OCI-LY1 (cell line): ENCODE data around the gene TSEN2.

Experiments
- H2AFZ ChIP-seq: fragments of 200-600 bp; sonication (generic), shearing (Covaris generic); 2 replicates; pipeline ENCODE4 v1.6.0; 2014; ENCODE audit warnings: antibody characterized with exemption, mild to moderate bottlenecking, low read length
- H3F3A ChIP-seq: fragments of 200-600 bp; sonication (generic), shearing (Covaris generic); 2 replicates; pipeline ENCODE4 v1.6.0; 2014; ENCODE audit warnings: mild to moderate bottlenecking, antibody characterized with exemption, low read length, moderate library complexity; ENCODE audit not compliant: insufficient read depth
- H3K27ac ChIP-seq: fragments of 200-600 bp; sonication (generic); 2 replicates; pipeline ENCODE4 v1.5.1; 2014; ENCODE audit warnings: low read length, mixed run types, mild to moderate bottlenecking, low read depth; ENCODE audit not compliant: poor library complexity, severe bottlenecking
- H3K27me3 ChIP-seq: fragments of 200-600 bp; sonication (generic); 2 replicates; pipeline ENCODE4 v1.6.0; 2014; ENCODE audit warnings: antibody characterized with exemption, mild to moderate bottlenecking, low read length, moderate library complexity; ENCODE audit not compliant: insufficient read depth
- H3K36me3 ChIP-seq: fragments of 200-600 bp; sonication (generic); 2 replicates; pipeline ENCODE4 v1.6.1; 2014; ENCODE audit warnings: mild to moderate bottlenecking, antibody characterized with exemption, low read length, moderate library complexity, mixed read lengths; ENCODE audit not compliant: insufficient read depth
- H3K4me1 ChIP-seq: fragments of 200-600 bp; sonication (generic); 2 replicates; pipeline ENCODE4 v1.5.1; 2014; ENCODE audit warnings: mild to moderate bottlenecking, low read length, moderate library complexity; ENCODE audit not compliant: insufficient read depth, severe bottlenecking
- H3K4me2 ChIP-seq: fragments of 200-600 bp; sonication (generic), shearing (Covaris generic); 2 replicates; pipeline ENCODE4 v1.6.1; 2014; ENCODE audit warnings: low read length
- H3K4me3 ChIP-seq: fragments of 200-600 bp; sonication (generic); 2 replicates; pipeline ENCODE4 v1.5.1; 2014; ENCODE audit warnings: low read length, low read depth, mild to moderate bottlenecking, mixed read lengths; ENCODE audit not compliant: poor library complexity, severe bottlenecking
- H3K79me2 ChIP-seq: fragments of 200-600 bp; shearing (Covaris generic); 2 replicates; pipeline ENCODE4 v1.6.1; 2016; ENCODE audit warnings: mixed run types, low read length, mixed read lengths; ENCODE audit not compliant: insufficient read depth
- H3K9ac ChIP-seq: fragments of 200-600 bp; sonication (generic), shearing (Covaris generic); 2 replicates; pipeline ENCODE4 v1.6.1; 2014; ENCODE audit warnings: mild to moderate bottlenecking, low read length, mixed read lengths
- H3K9me2 ChIP-seq: fragments of 200-600 bp; sonication (generic), shearing (Covaris generic); 2 replicates; pipeline ENCODE4 v1.6.1; 2014; ENCODE audit warnings: low read depth, mild to moderate bottlenecking, low read length, mixed read lengths
- H3K9me3 ChIP-seq: fragments of 200-600 bp; shearing (Covaris generic); 2 replicates; pipeline ENCODE4 v1.6.1; 2014; ENCODE audit warnings: low read length, mixed read lengths
- H4K20me1 ChIP-seq: fragments of 200-600 bp; sonication (generic), shearing (Covaris generic); 2 replicates; pipeline ENCODE4 v1.6.0; 2016; ENCODE audit warnings: mild to moderate bottlenecking, low read length; ENCODE audit not compliant: insufficient read depth
- CTCF ChIP-seq: fragments of 200-600 bp; sonication (generic), shearing (Covaris generic); IDR thresholded peaks from 2 replicates; pipeline ENCODE4 v1.5.1; 2017; ENCODE audit warnings: mild to moderate bottlenecking, antibody characterized with exemption, low read length, moderate library complexity, mixed read lengths
- EZH2 ChIP-seq: fragments of 200-600 bp; sonication (generic), shearing (Covaris generic); IDR thresholded peaks from 2 replicates; pipeline ENCODE4 v1.8.0; 2017; ENCODE audit warnings: borderline replicate concordance, mixed run types, mild to moderate bottlenecking, antibody characterized with exemption, low read length, moderate library complexity, mixed read lengths

TSEN2 gene

GRCh38 chr3:12461097-12461649 is 23.1 kb upstream of the TSEN2 start:
- H4K20me1 ChIP-seq = no peaks in the 10 kb centered on the region
- no peak overlapping the region for H2AFZ ChIP-seq
- no peak overlapping the region for H3K4me3 ChIP-seq
- H3K9me3 ChIP-seq = no peaks in the 10 kb centered on the region
- no peaks in the 10 kb centered on the region for H3K36me3 ChIP-seq
- no peaks in the 10 kb centered on the region for H3K79me2 ChIP-seq
- no peak overlapping the region for H3K9ac ChIP-seq
- H3K4me2 ChIP-seq = no peak overlapping the region
- TF ChIP-seq EZH2 (no peak), CTCF (no peak)
- no peak overlapping the region for H3K27ac ChIP-seq
- no peaks in the 10 kb centered on the region for H3F3A ChIP-seq
- no peaks in the 10 kb centered on the region for H3K9me2 ChIP-seq
- no peaks in the 10 kb centered on the region for H3K4me1 ChIP-seq
- H3K27me3 ChIP-seq = no peaks in the 10 kb centered on the region

GRCh38 chr3:12462159-12462947 is 21.9 kb upstream of the TSEN2 start:
- H2AFZ ChIP-seq = no peak overlapping the region
- H3K27ac ChIP-seq = no peak overlapping the region

GRCh38 chr3:12463686-12464085 is 20.6 kb upstream of the TSEN2 start:
- no peak for TF ChIP-seq EZH2
- no peak for TF ChIP-seq CTCF
- H3K9ac ChIP-seq = no peak overlapping the region
- no peak overlapping the region for H2AFZ ChIP-seq
- no peaks in the 10 kb centered on the region for H3K36me3 ChIP-seq
- no peaks in the 10 kb centered on the region for H3K9me3 ChIP-seq
- H3F3A ChIP-seq = no peaks in the 10 kb centered on the region
- H3K27me3 ChIP-seq = no peaks in the 10 kb centered on the region
- H3K27ac ChIP-seq = no peak overlapping the region
- no peaks in the 10 kb centered on the region for H3K79me2 ChIP-seq
- no peaks in the 10 kb centered on the region for H3K9me2 ChIP-seq
- no peaks in the 10 kb centered on the region for H3K4me1 ChIP-seq
- H3K4me2 ChIP-seq = no peak overlapping the region
- H4K20me1 ChIP-seq = no peaks in the 10 kb centered on the region
- H3K4me3 ChIP-seq = no peak overlapping the region

More at GRCh38 chr3:12462159-12462947, 21.9 kb upstream of the TSEN2 start:
- H3K79me2 ChIP-seq = no peaks in the 10 kb centered on the region
- no peaks in the 10 kb centered on the region for H3K4me1 ChIP-seq
- H3F3A ChIP-seq = no peaks in the 10 kb centered on the region
- H3K27me3 ChIP-seq = no peaks in the 10 kb centered on the region
- H4K20me1 ChIP-seq = no peaks in the 10 kb centered on the region
- H3K9me3 ChIP-seq = no peaks in the 10 kb centered on the region
- no peak overlapping the region for H3K9ac ChIP-seq
- H3K4me3 ChIP-seq = no peak overlapping the region
- no peaks in the 10 kb centered on the region for H3K9me2 ChIP-seq
- H3K36me3 ChIP-seq = no peaks in the 10 kb centered on the region
- no peak overlapping the region for H3K4me2 ChIP-seq
- no peak for TF ChIP-seq CTCF
- no peak for TF ChIP-seq EZH2
